C4-2B (cell line): ENCODE measurements around the gene FAM200A.
"Not testable (repeated sequence)": the region's sequence is repeated elsewhere in the genome, so short reads cannot be mapped to it uniquely, and the experiment has no call there.

Experiments
- H3K27ac ChIP-seq: fragments of 450-650 bp; 2 replicates; pipeline ENCODE4 v1.5.1; 2017
- CTCF ChIP-seq: fragments of 450-650 bp; conservative IDR thresholded peaks from 2 replicates; pipeline ENCODE4 v1.5.1; 2017; ENCODE audit warnings: mild to moderate bottlenecking
- ZFX ChIP-seq: fragments of 450-650 bp; IDR thresholded peaks from 2 replicates; pipeline ENCODE4 v1.6.1; 2017

Gene FAM200A

GRCh38 chr7:99579956-99580777, 28.3 kb upstream of the FAM200A start:
- H3K27ac ChIP-seq, result no peak overlapping the region
- no peak for TF ChIP-seq ZFX
- TF ChIP-seq CTCF, result no peak

GRCh38 chr7:99579281-99579955, 27.5 kb upstream of the FAM200A start:
- TF ChIP-seq ZFX, result no peak
- no peak for TF ChIP-seq CTCF
- no peak overlapping the region for H3K27ac ChIP-seq

- TF ChIP-seq CTCF (no peak), ZFX (no peak)
- H3K27ac ChIP-seq, result no peak overlapping the region
Observed at GRCh38 chr7:99576251-99576650, 24.3 kb upstream of the FAM200A start.

GRCh38 chr7:99573257-99573656, 21.3 kb upstream of the FAM200A start:
- TF ChIP-seq CTCF, result no peak
- no peak for TF ChIP-seq ZFX
- H3K27ac ChIP-seq, result no peak overlapping the region

GRCh38 chr7:99571768-99572167, 19.9 kb upstream of the FAM200A start:
- H3K27ac ChIP-seq, result no peak overlapping the region
- TF ChIP-seq CTCF (no peak), ZFX (no peak)

- H3K27ac ChIP-seq, result not testable (repeated sequence)
Observed at GRCh38 chr7:99568770-99569169, 16.9 kb upstream of the FAM200A start.

GRCh38 chr7:99563650-99564049, 11.7 kb upstream of the FAM200A start:
- H3K27ac ChIP-seq, result no peak overlapping the region
- no peak for TF ChIP-seq ZFX

- TF ChIP-seq CTCF (no peak), ZFX (no peak)
- H3K27ac ChIP-seq, result no peak overlapping the region
Observed at GRCh38 chr7:99562832-99563231, 10.9 kb upstream of the FAM200A start.
